Measurements from ENCODE around the gene C4BPA. TPM values are rescaled to one million over a fixed set of nuclear protein-coding genes. Genes with fewer than 3 reads are reported as not detected.

C4BPA gene
- total and polyA plus RNA-seq, 2 of the 8 experiments (the other 6 are each of a cell fraction or from before 2014, with no cell fraction given), result not detected

- TF ChIP-seq RNF2 (IDR thresholded peaks at IDR 0.05; ENCODE audit: borderline replicate concordance, low read depth, low read length, missing control alignments, poor library complexity, severe bottlenecking), result no peak
- no peak for TF ChIP-seq ATF2 (IDR thresholded peaks at IDR 0.05; ENCODE audit: low read length)
- no peak for TF ChIP-seq EGR1 (IDR thresholded peaks at IDR 0.05; ENCODE audit: borderline replicate concordance, low read depth, low read length)
Observed at GRCh38 chr1:207067185-207067584, 36.8 kb upstream of the C4BPA start (continued).
